Lower leg skin (tissue), 4 donors: ENCODE results near the gene DUSP15. TPM values are rescaled to one million over a fixed set of nuclear protein-coding genes. Genes with fewer than 3 reads are reported as not detected.

ENCODE experiments used
- DNase-seq, 2 donors: peaks; one replicate each; pipeline ENCODE4 v3.0.0-alpha.2; 2019; ENCODE audit warnings: low spot score in 2 of 2
- H3K4me3 ChIP-seq: fragments of 200-600 bp; sonication (generic); 2 replicates; pipeline ENCODE4 v1.5.1; 2017; ENCODE audit warnings: mild to moderate bottlenecking, low read depth; ENCODE audit not compliant: poor library complexity, severe bottlenecking
- POLR2A ChIP-seq, 2 donors: fragments of 450-650 bp; IDR thresholded peaks; one replicate each; pipeline ENCODE4 v1.6.1; 2016 to 2017; ENCODE audit warnings: antibody characterized with exemption in 2 of 2, mild to moderate bottlenecking in 1 of 2, moderate library complexity in 1 of 2
- WGBS, 2 donors: methylation state at CpG; one replicate each; pipeline ENCODE4 v1.1.5; 2018; 5-methylcytosine and 5-hydroxymethylcytosine counted together
- intact Hi-C: fragments of 100-400 bp; cut with DNase I; formaldehyde crosslinking; loops from one replicate; pipeline ENCODE4 v1.15.0; 2023; ENCODE audit warnings: low total_unique reads
- total RNA-seq, 4 donors: library from RNA; depleted of rRNA; stranded (reverse); fragments of >200 nt; gene quantifications; one replicate each; pipeline ENCODE4 v1.1.0, GENCODE V29; 2016
- TF ChIP-seq, protein P1 (sequence below), 3 donors: fragments of 450-650 bp; IDR thresholded peaks; one replicate each; pipeline ENCODE4 v1.5.1; 2016; ENCODE audit warnings: antibody characterized with exemption in 3 of 3, mild to moderate bottlenecking in 3 of 3, moderate library complexity in 2 of 3

Gene DUSP15
- total RNA-seq, 4 donors from 2014 or later, result 1.5 TPM; not detected in 3

GRCh38 chr20:31914170-31914569, 43.8 kb upstream of the DUSP15 start:
- no peak overlapping the region for H3K4me3 ChIP-seq
- no peak for TF ChIP-seq POLR2A (IDR thresholded peaks at IDR 0.05)
- TF ChIP-seq, protein P1, sequence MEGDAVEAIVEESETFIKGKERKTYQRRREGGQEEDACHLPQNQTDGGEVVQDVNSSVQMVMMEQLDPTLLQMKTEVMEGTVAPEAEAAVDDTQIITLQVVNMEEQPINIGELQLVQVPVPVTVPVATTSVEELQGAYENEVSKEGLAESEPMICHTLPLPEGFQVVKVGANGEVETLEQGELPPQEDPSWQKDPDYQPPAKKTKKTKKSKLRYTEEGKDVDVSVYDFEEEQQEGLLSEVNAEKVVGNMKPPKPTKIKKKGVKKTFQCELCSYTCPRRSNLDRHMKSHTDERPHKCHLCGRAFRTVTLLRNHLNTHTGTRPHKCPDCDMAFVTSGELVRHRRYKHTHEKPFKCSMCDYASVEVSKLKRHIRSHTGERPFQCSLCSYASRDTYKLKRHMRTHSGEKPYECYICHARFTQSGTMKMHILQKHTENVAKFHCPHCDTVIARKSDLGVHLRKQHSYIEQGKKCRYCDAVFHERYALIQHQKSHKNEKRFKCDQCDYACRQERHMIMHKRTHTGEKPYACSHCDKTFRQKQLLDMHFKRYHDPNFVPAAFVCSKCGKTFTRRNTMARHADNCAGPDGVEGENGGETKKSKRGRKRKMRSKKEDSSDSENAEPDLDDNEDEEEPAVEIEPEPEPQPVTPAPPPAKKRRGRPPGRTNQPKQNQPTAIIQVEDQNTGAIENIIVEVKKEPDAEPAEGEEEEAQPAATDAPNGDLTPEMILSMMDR (IDR thresholded peaks at IDR 0.05), result no peak
- WGBS, 2 donors, result 79 to 80% methylated on average over 5 of the region's 5 CpGs
- no peak for DNase-seq
- intact Hi-C loops, result no loop called here

DNA sequence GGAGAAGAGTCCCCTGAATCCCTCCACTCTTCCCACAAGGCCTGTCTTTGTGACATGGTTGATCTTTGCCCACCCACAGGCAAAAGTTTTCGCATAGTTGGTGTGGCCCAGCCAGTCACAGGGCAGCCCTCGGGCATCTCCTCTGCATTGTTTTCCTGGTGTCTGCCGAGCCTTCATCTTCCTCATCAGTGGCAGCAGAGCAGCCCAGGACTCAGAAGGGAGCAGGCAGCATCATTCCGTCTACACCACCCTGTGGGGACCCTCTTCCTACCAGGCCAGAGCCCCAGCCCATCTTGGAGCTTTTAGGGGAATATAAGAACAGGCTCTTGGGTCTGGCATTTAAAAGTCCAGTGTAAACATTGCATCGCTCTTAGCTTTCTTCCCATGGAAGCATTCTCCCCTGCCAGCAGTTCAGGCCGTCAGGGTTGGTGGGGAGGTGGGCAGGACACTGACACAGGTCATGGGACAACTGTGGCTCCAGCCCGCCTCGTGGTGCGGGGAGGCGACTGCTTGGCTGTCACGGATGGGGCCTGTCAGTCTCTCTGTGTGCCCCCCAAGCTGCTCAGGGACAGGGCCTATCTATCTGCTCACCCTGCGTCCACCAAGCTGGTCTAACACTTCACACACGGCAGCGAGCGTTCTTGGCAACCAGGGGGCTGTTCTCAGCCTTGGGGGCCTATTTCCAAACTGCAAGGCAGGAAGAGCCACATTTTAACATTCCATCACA, 43.3 kb upstream of the DUSP15 start:
- WGBS, 2 donors, result 85 to 86% methylated on average over 15 of the region's 15 CpGs
- DNase-seq, result no peak
- intact Hi-C loops, result no loop called here
- TF ChIP-seq, protein P1 (IDR thresholded peaks at IDR 0.05), result no peak
- TF ChIP-seq POLR2A (IDR thresholded peaks at IDR 0.05), result no peak
- H3K4me3 ChIP-seq, result no peak overlapping the region

DNA sequence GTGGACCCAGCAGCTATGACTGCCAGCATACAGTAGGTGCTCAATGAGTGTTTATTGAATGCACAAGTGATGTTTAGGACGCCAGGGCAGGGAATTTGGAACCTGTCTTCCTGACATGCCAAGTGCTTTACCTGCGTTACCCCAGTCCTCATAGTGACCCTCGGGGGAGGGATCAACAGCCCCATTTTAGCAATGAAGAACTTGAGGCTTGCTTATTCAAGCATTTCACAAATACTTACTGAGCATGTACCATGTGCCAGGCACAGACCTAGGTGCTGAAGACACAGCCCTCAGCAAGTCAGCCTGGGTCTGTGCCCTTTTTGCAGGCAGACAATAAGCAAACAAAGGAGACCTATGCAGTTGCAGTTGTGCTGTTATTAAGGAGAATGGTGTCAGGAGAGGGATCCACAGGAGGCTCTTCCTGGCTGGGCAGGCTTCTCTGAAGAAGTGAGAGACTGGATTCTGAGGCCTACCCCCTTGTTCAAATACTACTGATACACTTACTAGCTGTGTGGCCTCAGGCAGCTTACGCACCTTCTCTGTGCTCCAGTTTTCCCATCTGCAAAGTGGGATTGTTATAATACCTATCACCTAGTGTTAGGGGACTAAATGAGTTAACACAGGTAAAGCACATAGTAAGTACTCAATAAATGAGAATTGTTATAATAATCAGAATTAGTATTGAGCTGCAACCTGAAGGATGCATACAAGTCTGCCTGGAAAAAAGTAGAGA, 39.9 kb upstream of the DUSP15 start:
- WGBS, 2 donors, result 87 to 92% methylated on average over 4 of the region's 4 CpGs
- no peak overlapping the region for H3K4me3 ChIP-seq
- intact Hi-C loops, result no loop called here
- DNase-seq, result no peak
- TF ChIP-seq POLR2A (IDR thresholded peaks at IDR 0.05), result no peak
- TF ChIP-seq, protein P1 (IDR thresholded peaks at IDR 0.05), result no peak

- no peak overlapping the region for H3K4me3 ChIP-seq
- TF ChIP-seq, protein P1 (IDR thresholded peaks at IDR 0.05), result no peak
- no peak for TF ChIP-seq POLR2A (IDR thresholded peaks at IDR 0.05)
- 93 to 97% methylated on average over 17 of the region's 17 CpGs for WGBS, 2 donors
- intact Hi-C loops, result no loop called here
- DNase-seq, result no peak
Observed at GRCh38 chr20:31909253-31910070, 39.1 kb upstream of the DUSP15 start.

- WGBS, 2 donors, result 60 to 68% methylated on average over 11 of the region's 11 CpGs
- no peak overlapping the region for H3K4me3 ChIP-seq
- no peak for DNase-seq
- intact Hi-C loops, result no loop called here
- TF ChIP-seq POLR2A (IDR thresholded peaks at IDR 0.05), result no peak
- TF ChIP-seq, protein P1 (IDR thresholded peaks at IDR 0.05), result no peak
Observed at GRCh38 chr20:31908424-31908823, 38.1 kb upstream of the DUSP15 start.
